ENCODE measurements around the gene SMIM20. TPM values are rescaled to one million over a fixed set of nuclear protein-coding genes. Genes with fewer than 3 reads are reported as not detected.

Gene SMIM20
- total RNA-seq, 2 donors from 2014 or later, result 36.5 to 37.4 TPM

- intact Hi-C loops (cut with DNase I), result no loop called here
- no peaks in the 10 kb centered on the region for H3K27me3 ChIP-seq
- no peaks in the 10 kb centered on the region for H3K4me1 ChIP-seq
- no peaks in the 10 kb centered on the region for H3K36me3 ChIP-seq
- TF ChIP-seq, protein P1, sequence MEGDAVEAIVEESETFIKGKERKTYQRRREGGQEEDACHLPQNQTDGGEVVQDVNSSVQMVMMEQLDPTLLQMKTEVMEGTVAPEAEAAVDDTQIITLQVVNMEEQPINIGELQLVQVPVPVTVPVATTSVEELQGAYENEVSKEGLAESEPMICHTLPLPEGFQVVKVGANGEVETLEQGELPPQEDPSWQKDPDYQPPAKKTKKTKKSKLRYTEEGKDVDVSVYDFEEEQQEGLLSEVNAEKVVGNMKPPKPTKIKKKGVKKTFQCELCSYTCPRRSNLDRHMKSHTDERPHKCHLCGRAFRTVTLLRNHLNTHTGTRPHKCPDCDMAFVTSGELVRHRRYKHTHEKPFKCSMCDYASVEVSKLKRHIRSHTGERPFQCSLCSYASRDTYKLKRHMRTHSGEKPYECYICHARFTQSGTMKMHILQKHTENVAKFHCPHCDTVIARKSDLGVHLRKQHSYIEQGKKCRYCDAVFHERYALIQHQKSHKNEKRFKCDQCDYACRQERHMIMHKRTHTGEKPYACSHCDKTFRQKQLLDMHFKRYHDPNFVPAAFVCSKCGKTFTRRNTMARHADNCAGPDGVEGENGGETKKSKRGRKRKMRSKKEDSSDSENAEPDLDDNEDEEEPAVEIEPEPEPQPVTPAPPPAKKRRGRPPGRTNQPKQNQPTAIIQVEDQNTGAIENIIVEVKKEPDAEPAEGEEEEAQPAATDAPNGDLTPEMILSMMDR (IDR thresholded peaks at IDR 0.05), result no peak
- no peak for DNase-seq
- H3K9me3 ChIP-seq, result no peaks in the 10 kb centered on the region
- no peak overlapping the region for H3K4me3 ChIP-seq
- no peak overlapping the region for H3K27ac ChIP-seq
- no peak overlapping the region for H3K9ac ChIP-seq (ENCODE audit: low read depth in 2 of 2, low read length in 2 of 2)
Observed at GRCh38 chr4:25879091-25879584, 34.9 kb upstream of the SMIM20 start.

DNA sequence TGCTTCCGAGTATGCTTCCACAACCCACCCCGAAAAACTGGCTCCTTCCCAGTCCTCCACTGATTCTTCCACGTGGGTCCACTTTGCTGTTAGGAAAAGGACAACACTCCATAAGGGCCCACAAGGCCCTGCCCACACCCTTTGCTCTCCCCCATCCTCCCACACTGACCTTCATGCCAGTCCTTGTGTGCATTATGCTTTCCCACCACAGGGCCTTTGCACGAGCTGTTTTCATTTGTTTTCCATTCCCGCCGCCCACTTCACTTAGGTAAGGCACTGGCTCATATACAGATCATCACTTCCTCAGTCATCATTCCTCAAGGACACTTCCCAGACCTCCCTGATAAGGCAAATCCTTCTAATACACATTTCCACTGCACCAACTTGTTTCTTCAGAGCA, 34.4 kb upstream of the SMIM20 start:
- Histone ChIP-seq H3K4me3 (no peak overlapping the region), H3K27me3 (no peaks in the 10 kb centered on the region), H3K9ac (ENCODE audit: low read depth in 2 of 2, low read length in 2 of 2) (no peak overlapping the region), H3K9me3 (no peaks in the 10 kb centered on the region), H3K27ac (no peak overlapping the region), H3K36me3 (no peaks in the 10 kb centered on the region), H3K4me1 (no peaks in the 10 kb centered on the region)
- no peak for DNase-seq
- intact Hi-C loops (cut with DNase I), result no loop called here
- TF ChIP-seq, protein P1 (IDR thresholded peaks at IDR 0.05), result no peak

GRCh38 chr4:25879991-25880651, 33.9 kb upstream of the SMIM20 start:
- no peaks in the 10 kb centered on the region for H3K4me1 ChIP-seq
- H3K27ac ChIP-seq, result no peak overlapping the region
- intact Hi-C loops (cut with DNase I), result no loop called here
- no peak overlapping the region for H3K9ac ChIP-seq (ENCODE audit: low read depth in 2 of 2, low read length in 2 of 2)
- H3K4me3 ChIP-seq, result no peak overlapping the region
- no peak for DNase-seq
- no peaks in the 10 kb centered on the region for H3K9me3 ChIP-seq
- H3K36me3 ChIP-seq, result no peaks in the 10 kb centered on the region
- H3K27me3 ChIP-seq, result no peaks in the 10 kb centered on the region
- TF ChIP-seq, protein P1 (IDR thresholded peaks at IDR 0.05), result no peak

GRCh38 chr4:25881193-25881592, 32.8 kb upstream of the SMIM20 start:
- H3K9ac ChIP-seq (ENCODE audit: low read depth in 2 of 2, low read length in 2 of 2), result no peak overlapping the region
- TF ChIP-seq, protein P1 (IDR thresholded peaks at IDR 0.05), result no peak
- no peaks in the 10 kb centered on the region for H3K4me1 ChIP-seq
- no peaks in the 10 kb centered on the region for H3K9me3 ChIP-seq
- no peak overlapping the region for H3K27ac ChIP-seq
- H3K36me3 ChIP-seq, result no peaks in the 10 kb centered on the region
- H3K27me3 ChIP-seq, result no peaks in the 10 kb centered on the region
- no peak overlapping the region for H3K4me3 ChIP-seq
- no peak for DNase-seq
- intact Hi-C loops (cut with DNase I), result no loop called here

- no peaks in the 10 kb centered on the region for H3K9me3 ChIP-seq
- no peaks in the 10 kb centered on the region for H3K4me1 ChIP-seq
- no peaks in the 10 kb centered on the region for H3K36me3 ChIP-seq
- no peaks in the 10 kb centered on the region for H3K27me3 ChIP-seq
- H3K27ac ChIP-seq, result no peak overlapping the region
- no peak overlapping the region for H3K9ac ChIP-seq (ENCODE audit: low read depth in 2 of 2, low read length in 2 of 2)
- no peak overlapping the region for H3K4me3 ChIP-seq
- intact Hi-C loops (cut with DNase I), result no loop called here
- DNase-seq, result no peak
- TF ChIP-seq, protein P1 (IDR thresholded peaks at IDR 0.05), result no peak
Observed at GRCh38 chr4:25882226-25882625, 31.8 kb upstream of the SMIM20 start.

Measured in colonic mucosa (tissue), 4 donors.